Mucosa of descending colon (tissue), 3 donors: ENCODE data around the gene C15orf62. TPM values are rescaled to one million over a fixed set of nuclear protein-coding genes. Genes with fewer than 3 reads are reported as not detected.

Source experiments
- ATAC-seq: fragments of 200-7000 bp; cut with Tn5 transposase; one replicate; pipeline ENCODE4 v1.9.1; 2020; ENCODE audit warnings: mild to moderate bottlenecking, moderate library complexity
- DNase-seq, 3 donors: peaks; one replicate each; pipeline ENCODE4 v3.0.0-alpha.2; 2020
- H3K36me3 ChIP-seq: fragments of 200-600 bp; one replicate; pipeline ENCODE4 v1.8.0; 2021; ENCODE audit warnings: low read depth, mild to moderate bottlenecking
- H3K4me1 ChIP-seq: fragments of 200-600 bp; one replicate; pipeline ENCODE4 v1.8.0; 2021; ENCODE audit warnings: low read depth, mild to moderate bottlenecking
- H3K4me3 ChIP-seq: fragments of 200-600 bp; one replicate; pipeline ENCODE4 v1.8.0; 2021; ENCODE audit warnings: mild to moderate bottlenecking
- H3K9me3 ChIP-seq: fragments of 200-600 bp; one replicate; pipeline ENCODE4 v1.8.0; 2021; ENCODE audit warnings: mild to moderate bottlenecking
- intact Hi-C, 2 donors: fragments of 100-400 bp; cut with DNase I in 1 of 2; cut with micrococcal nuclease in 1 of 2; formaldehyde crosslinking; loops; one replicate each; pipeline versions ENCODE4 v1.11.0 to v1.11.1; 2022; cut with DNase I, micrococcal nuclease
- total RNA-seq, 3 donors: library from RNA; stranded (reverse); fragmentation: NEBNext Ultra II Directional in 2 of 3; extraction: Animal tissue kit (Norgen Biotek cat#: 25700) in 2 of 3; gene quantifications; one replicate each; pipeline versions ENCODE4 v1.2.1 to v1.2.4, GENCODE V29; 2021 to 2023
- TF ChIP-seq, protein P1 (sequence below): fragments of 200-600 bp; IDR thresholded peaks from one replicate; pipeline ENCODE4 v1.8.0; 2022; ENCODE audit warnings: antibody characterized with exemption, mild to moderate bottlenecking
- donor health status: DM: no; HTN: no; CAD: no; lungs with moderate emphysema.
- donor health status: DM: no; HTN: no; CAD: no.
- donor health status: DM: no; HTN: yes; CAD: no.

The C15orf62 gene
- total RNA-seq, 3 donors from 2014 or later = 0.32 to 0.63 (median 0.35) TPM

DNA sequence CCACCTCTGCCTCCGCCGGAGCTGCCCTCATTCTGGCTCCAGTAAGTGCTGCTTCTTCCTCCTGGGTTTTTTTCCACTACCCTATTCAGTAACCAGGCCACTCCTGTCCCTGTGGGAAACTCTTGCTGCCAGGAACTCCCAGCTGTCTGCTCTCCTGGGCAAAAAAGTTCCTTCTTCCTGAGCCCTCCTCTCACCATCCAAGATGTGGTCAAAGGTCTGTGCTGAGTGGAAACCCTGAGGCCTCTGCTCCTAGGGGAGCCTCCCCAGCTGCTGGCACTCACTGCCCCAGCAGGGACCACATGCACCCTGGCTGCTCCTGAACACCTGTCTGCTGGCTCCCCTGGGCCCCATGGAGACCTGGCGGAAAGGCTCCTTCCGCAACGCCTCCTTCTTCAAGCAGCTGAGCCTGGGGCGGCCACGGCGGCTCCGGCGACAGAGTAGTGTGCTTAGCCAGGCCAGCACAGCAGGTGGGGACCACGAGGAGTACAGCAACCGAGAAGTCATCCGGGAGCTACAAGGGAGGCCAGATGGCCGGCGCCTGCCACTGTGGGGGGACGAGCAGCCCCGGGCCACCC lies 454 bp downstream of the C15orf62 start:
- TF ChIP-seq, protein P1, sequence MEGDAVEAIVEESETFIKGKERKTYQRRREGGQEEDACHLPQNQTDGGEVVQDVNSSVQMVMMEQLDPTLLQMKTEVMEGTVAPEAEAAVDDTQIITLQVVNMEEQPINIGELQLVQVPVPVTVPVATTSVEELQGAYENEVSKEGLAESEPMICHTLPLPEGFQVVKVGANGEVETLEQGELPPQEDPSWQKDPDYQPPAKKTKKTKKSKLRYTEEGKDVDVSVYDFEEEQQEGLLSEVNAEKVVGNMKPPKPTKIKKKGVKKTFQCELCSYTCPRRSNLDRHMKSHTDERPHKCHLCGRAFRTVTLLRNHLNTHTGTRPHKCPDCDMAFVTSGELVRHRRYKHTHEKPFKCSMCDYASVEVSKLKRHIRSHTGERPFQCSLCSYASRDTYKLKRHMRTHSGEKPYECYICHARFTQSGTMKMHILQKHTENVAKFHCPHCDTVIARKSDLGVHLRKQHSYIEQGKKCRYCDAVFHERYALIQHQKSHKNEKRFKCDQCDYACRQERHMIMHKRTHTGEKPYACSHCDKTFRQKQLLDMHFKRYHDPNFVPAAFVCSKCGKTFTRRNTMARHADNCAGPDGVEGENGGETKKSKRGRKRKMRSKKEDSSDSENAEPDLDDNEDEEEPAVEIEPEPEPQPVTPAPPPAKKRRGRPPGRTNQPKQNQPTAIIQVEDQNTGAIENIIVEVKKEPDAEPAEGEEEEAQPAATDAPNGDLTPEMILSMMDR = no peak
- DNase-seq (peak; percentile 52 to 73 (median 68)), ATAC-seq (peak; percentile 58)
- no peaks in the 10 kb centered on the region for H3K36me3 ChIP-seq
- intact Hi-C loops = no loop called here
- H3K4me3 ChIP-seq = no peak overlapping the region
- H3K4me1 ChIP-seq = peaks cover 44% of the 10 kb centered on the region
- no peaks in the 10 kb centered on the region for H3K9me3 ChIP-seq

DNA sequence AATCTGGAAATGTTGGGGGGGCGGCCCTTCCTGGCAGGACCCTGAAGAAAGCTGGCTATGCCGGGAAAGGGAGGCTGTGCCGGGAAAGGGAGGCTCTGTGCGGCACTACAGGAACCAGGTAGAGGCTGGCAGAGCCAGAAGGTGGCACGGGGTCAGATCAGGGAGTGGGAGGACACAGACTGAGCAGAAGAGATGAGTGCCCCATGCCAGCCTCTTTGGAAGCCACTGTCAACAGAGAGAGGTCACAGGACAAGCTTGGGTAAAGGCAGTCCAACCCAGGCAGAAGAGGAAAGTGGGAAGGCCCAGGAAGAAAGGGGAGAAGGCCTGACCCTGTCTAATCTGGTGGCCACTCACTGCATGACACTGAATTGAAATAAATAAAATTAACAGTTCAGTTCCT lies 1.5 kb downstream of the C15orf62 start:
- Histone ChIP-seq H3K4me1 (peaks cover 37% of the 10 kb centered on the region), H3K36me3 (peaks cover 3% of the 10 kb centered on the region), H3K4me3 (no peak overlapping the region), H3K9me3 (no peaks in the 10 kb centered on the region)
- no peak for ATAC-seq
- DNase-seq = peak in 1 of 3 donors; percentile 47
- intact Hi-C loops = no loop called here
- TF ChIP-seq, protein P1 = no peak

DNA sequence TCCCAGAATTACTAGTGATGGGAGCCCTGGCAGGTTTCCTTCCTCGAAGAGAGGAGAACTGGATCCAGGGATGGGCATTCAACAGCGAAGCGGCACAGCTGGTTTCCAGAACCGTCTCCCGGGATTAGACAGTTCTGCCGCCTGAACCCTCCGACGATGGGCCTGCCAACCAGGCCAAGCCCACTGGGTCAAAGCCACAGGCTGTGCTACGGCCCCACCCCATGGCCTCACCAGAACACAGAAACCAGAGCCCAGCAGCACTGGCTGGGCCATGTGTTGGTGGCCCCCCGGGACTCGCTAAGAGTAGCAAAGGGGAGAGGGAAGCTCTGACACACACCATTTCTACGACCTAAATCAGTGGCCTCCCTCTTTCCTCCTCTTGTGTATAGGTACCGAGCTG lies 2.2 kb downstream of the C15orf62 start:
- TF ChIP-seq, protein P1 = no peak
- H3K4me1 ChIP-seq = peaks cover 37% of the 10 kb centered on the region
- no peaks in the 10 kb centered on the region for H3K9me3 ChIP-seq
- DNase-seq = peak in 1 of 3 donors; percentile 50
- intact Hi-C loops = no loop called here
- peaks cover 4% of the 10 kb centered on the region for H3K36me3 ChIP-seq
- no peak for ATAC-seq
- H3K4me3 ChIP-seq = no peak overlapping the region

DNA sequence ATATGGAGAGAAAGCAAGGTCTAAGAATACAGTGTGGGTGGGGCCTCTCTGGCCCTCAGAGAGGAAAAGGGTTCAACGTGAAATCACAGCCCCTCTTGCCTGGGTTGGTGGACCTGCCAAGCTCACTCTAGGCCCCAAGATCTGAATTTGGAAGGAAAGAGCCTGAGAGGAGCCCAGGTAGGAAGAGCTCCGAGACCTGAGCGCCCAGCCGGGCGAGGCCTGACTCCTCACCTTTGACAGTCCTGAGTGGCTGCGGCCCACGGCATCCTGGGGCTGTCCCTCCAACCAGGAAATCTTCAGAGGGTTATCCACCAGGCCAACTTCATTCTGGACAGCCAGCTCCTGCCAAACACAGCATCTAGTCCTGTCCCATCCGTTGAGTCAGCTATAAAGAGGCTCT lies 3.7 kb downstream of the C15orf62 start:
- Histone ChIP-seq H3K36me3 (peaks cover 7% of the 10 kb centered on the region), H3K4me3 (no peak overlapping the region), H3K9me3 (no peaks in the 10 kb centered on the region), H3K4me1 (peaks cover 24% of the 10 kb centered on the region)
- no peak for ATAC-seq
- intact Hi-C loops = no loop called here
- peak in 1 of 3 donors; percentile 22 for DNase-seq
- TF ChIP-seq, protein P1 = no peak

DNA sequence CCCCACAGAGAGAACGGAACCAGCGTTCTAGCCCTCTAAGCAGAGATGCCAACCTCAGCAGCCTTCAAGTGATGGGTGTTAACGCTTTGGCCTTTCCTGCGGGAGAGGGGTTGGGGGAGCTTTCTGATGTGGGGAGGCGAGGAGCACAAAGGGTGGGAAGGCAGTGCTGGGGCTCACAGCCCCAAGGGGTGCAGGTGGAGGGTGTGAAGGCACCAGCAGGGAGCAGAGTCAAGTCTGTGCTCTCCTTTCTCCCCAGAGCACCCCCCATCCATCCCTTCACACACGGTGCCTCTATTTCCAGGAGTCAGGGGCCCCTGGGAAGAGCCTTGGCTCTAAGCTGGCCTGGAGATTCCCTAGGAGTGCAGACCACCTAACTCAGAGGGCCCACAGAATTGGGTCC lies 4.1 kb downstream of the C15orf62 start:
- Histone ChIP-seq H3K9me3 (no peaks in the 10 kb centered on the region), H3K4me3 (no peak overlapping the region), H3K36me3 (peaks cover 7% of the 10 kb centered on the region), H3K4me1 (peaks cover 20% of the 10 kb centered on the region)
- DNase-seq (peak in 1 of 3 donors; percentile 18), ATAC-seq (no peak)
- TF ChIP-seq, protein P1 = no peak
- intact Hi-C loops = no loop called here

DNA sequence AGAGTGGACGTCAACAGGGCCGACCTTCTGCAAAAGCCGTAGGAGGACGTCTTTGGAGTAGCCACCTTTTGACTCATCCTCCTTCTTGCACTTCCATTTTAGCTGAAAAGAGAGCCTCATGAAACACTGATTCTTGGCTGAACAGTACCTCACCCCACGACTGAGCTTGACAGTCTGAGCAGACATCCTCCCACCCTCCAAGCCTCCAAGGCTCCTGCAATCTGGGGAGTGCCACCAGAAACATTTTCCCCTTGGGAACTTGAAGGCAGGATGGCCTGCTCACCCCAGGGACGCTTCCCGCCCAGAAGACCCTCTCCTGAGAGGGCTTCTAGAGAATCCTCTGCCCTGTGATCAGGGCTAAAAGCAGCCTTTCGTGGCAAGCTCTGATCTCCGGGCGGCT lies 5.2 kb downstream of the C15orf62 start:
- DNase-seq = peak in 1 of 3 donors; percentile 15
- ATAC-seq = no peak
- H3K9me3 ChIP-seq = no peaks in the 10 kb centered on the region
- TF ChIP-seq, protein P1 = no peak
- H3K4me3 ChIP-seq = no peak overlapping the region
- peaks cover 7% of the 10 kb centered on the region for H3K36me3 ChIP-seq
- peaks cover 9% of the 10 kb centered on the region for H3K4me1 ChIP-seq
- intact Hi-C loops = no loop called here
